Neural progenitor cell (in vitro differentiated cells): Measurements from ENCODE around the gene ITGBL1. TPM values are rescaled to one million over a fixed set of nuclear protein-coding genes. Genes with fewer than 3 reads are reported as not detected.

Source experiments
- DNase-seq: peaks from one replicate; pipeline ENCODE4 v3.0.0-alpha.2; 2016; ENCODE audit warnings: low spot score
- H2AFZ ChIP-seq: fragments of 200-600 bp; sonication (generic); replicated peaks from 2 replicates; pipeline ENCODE4 v1.6.1; 2016; ENCODE audit warnings: antibody characterized with exemption
- H3F3A ChIP-seq: fragments of 200-600 bp; sonication (generic); 2 replicates; pipeline ENCODE4 v1.6.1; 2016; ENCODE audit warnings: antibody characterized with exemption, low read depth
- H3K27ac ChIP-seq: fragments of 200-600 bp; sonication (generic); 2 replicates; pipeline ENCODE4 v1.5.1; 2016; ENCODE audit warnings: mild to moderate bottlenecking
- H3K27me3 ChIP-seq: fragments of 200-600 bp; sonication (generic); 2 replicates; pipeline ENCODE4 v1.6.1; 2016; ENCODE audit warnings: mild to moderate bottlenecking, moderate library complexity
- H3K36me3 ChIP-seq: fragments of 200-600 bp; sonication (generic); 2 replicates; pipeline ENCODE4 v1.5.1; 2016
- H3K4me1 ChIP-seq: fragments of 200-600 bp; sonication (generic); 2 replicates; pipeline ENCODE4 v1.6.1; 2016; ENCODE audit warnings: mixed run types
- H3K4me2 ChIP-seq: fragments of 200-600 bp; sonication (generic); 2 replicates; pipeline ENCODE4 v1.6.1; 2016
- H3K4me3 ChIP-seq: fragments of 200-600 bp; sonication (generic); 2 replicates; pipeline ENCODE4 v1.5.1; 2016
- H3K79me2 ChIP-seq: fragments of 200-600 bp; sonication (generic); 2 replicates; pipeline ENCODE4 v1.6.1; 2016; ENCODE audit warnings: low read depth
- H3K9ac ChIP-seq: fragments of 200-600 bp; sonication (generic); 2 replicates; pipeline ENCODE4 v1.6.1; 2016
- H3K9me3 ChIP-seq: fragments of 200-600 bp; sonication (generic); 2 replicates; pipeline ENCODE4 v1.5.1; 2016; ENCODE audit warnings: low read depth
- H4K20me1 ChIP-seq: fragments of 200-600 bp; sonication (generic); 2 replicates; pipeline ENCODE4 v1.6.1; 2016; ENCODE audit warnings: low read depth
- H3K27ac Mint-ChIP-seq: 3 replicates; pipeline ENCODE4 v1.8.0; 2021; ENCODE audit warnings: mixed read lengths
- H3K27me3 Mint-ChIP-seq: 2 replicates; pipeline ENCODE4 v1.8.0; 2022; ENCODE audit warnings: low read depth, mild to moderate bottlenecking, inconsistent platforms, moderate library complexity, mixed read lengths; ENCODE audit not compliant: insufficient read depth
- H3K36me3 Mint-ChIP-seq: 3 replicates; pipeline ENCODE4 v1.8.0; 2021; ENCODE audit warnings: mixed read lengths
- H3K4me1 Mint-ChIP-seq: 3 replicates; pipeline ENCODE4 v1.8.0; 2021; ENCODE audit warnings: mixed read lengths
- H3K4me3 Mint-ChIP-seq: 3 replicates; pipeline ENCODE4 v1.8.0; 2021; ENCODE audit warnings: mild to moderate bottlenecking, moderate library complexity, mixed read lengths
- H3K9me3 Mint-ChIP-seq: 3 replicates; pipeline ENCODE4 v1.8.0; 2020; ENCODE audit warnings: mixed read lengths
- EZH2 ChIP-seq: fragments of 200-600 bp; sonication (generic); IDR thresholded peaks from 2 replicates; pipeline ENCODE4 v1.6.1; 2017; ENCODE audit warnings: antibody characterized with exemption, mild to moderate bottlenecking, moderate library complexity
- EZH2phosphoT487 ChIP-seq: fragments of 200-600 bp; sonication (generic); IDR thresholded peaks from 2 replicates; pipeline ENCODE4 v1.6.1; 2017; ENCODE audit warnings: antibody characterized with exemption
- total RNA-seq: library from RNA; depleted of rRNA; stranded (reverse); fragments of >200 nt; gene quantifications from 2 replicates; pipeline ENCODE4 v1.2.3, GENCODE V29; 2015; ENCODE audit warnings: low replicate concordance
- TF ChIP-seq, protein P1 (sequence below): fragments of 200-600 bp; sonication (generic); IDR thresholded peaks from 2 replicates; pipeline ENCODE4 v1.5.1; 2017; ENCODE audit warnings: antibody characterized with exemption, mild to moderate bottlenecking

The ITGBL1 gene, protein sequence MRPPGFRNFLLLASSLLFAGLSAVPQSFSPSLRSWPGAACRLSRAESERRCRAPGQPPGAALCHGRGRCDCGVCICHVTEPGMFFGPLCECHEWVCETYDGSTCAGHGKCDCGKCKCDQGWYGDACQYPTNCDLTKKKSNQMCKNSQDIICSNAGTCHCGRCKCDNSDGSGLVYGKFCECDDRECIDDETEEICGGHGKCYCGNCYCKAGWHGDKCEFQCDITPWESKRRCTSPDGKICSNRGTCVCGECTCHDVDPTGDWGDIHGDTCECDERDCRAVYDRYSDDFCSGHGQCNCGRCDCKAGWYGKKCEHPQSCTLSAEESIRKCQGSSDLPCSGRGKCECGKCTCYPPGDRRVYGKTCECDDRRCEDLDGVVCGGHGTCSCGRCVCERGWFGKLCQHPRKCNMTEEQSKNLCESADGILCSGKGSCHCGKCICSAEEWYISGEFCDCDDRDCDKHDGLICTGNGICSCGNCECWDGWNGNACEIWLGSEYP
- not detected in 2 replicates for total RNA-seq

DNA sequence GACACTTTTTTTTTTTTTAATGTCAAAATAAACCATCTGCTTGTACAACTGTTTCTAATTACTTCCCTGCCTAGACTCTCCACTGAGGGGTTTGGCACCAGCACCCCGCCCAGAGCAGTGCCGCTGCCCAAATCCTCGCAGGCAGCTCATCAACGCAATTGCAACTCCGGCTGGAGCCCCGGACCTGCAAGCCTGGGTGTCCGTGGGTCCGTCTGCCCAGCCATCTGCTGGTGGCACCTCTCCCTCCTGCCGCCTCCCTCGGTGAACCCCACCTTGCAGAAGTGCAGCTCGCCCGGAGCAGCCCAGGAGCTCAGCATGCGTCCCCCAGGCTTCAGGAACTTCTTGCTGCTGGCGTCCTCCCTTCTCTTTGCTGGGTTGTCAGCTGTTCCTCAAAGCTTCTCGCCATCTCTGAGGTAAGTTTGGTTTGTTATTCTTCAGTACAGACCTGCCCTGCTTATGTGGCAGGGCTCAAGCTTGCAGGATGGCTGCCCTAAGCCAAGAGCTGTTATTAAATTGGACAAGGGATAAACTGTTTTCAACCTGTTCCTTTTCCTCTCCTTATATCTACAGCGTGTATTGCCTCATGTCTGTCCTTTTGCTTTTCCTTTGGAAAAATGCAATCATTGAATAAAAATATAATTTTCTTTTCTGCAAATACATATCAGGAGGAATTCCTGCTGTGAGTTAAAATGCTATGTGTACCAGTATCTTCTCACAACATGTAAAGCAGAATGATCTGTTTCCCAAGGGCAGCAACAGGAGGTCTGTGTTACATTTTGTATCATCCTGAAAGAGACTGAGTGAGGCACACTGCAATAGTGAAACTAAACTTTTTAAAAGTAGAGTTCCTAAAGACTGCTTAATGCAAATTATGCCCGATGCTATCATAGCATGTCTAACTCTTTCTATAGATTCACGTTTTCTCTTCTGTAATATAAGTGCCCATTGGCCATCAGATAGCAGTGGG lies at the start of gene ITGBL1:
Gene ITGBL1, plus strand, starts transcription at position 157 of the 967 bp plus-strand sequence. Its CDS starts 159 bp downstream, at position 316.
- H3K36me3 Mint-ChIP-seq: no peaks in the 10 kb centered on the region

DNA sequence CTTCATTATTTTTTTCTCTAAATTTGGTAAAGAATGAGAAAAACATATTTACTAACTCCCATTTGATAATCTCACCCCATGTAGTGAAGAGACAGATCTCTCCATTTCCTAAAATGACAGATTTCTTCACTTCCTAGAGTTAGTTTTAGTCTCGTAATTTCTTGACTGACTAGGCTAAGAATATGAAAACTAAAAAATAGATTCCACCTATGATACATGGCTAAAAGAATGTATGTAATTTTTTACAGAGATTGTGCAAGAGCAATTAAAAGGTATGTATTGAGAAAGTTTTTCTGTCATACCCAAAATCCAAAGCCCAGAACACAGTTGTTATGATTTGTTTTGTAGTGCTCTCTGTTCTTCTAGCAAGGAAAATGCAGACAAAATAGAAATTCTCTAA lies 45.7 kb upstream of the ITGBL1 start:
- Mint-ChIP-seq H3K36me3 (no peaks in the 10 kb centered on the region), H3K27me3 (peaks cover 3% of the 10 kb centered on the region), H3K9me3 (no peaks in the 10 kb centered on the region), H3K4me1 (peaks cover 4% of the 10 kb centered on the region), H3K4me3 (no peak overlapping the region), H3K27ac (no peak overlapping the region)
- Histone ChIP-seq H2AFZ (no peak overlapping the region), H3K4me2 (no peak overlapping the region), H3K27me3 (no peaks in the 10 kb centered on the region), H3K9me3 (no peaks in the 10 kb centered on the region), H3K4me1 (no peaks in the 10 kb centered on the region), H3K36me3 (no peaks in the 10 kb centered on the region), H3K27ac (no peak overlapping the region), H3K9ac (no peak overlapping the region), H3K4me3 (no peak overlapping the region), H3F3A (no peaks in the 10 kb centered on the region), H3K79me2 (no peaks in the 10 kb centered on the region), H4K20me1 (no peaks in the 10 kb centered on the region)
- no peak for DNase-seq
- no peak for TF ChIP-seq EZH2phosphoT487
- TF ChIP-seq, protein P1, sequence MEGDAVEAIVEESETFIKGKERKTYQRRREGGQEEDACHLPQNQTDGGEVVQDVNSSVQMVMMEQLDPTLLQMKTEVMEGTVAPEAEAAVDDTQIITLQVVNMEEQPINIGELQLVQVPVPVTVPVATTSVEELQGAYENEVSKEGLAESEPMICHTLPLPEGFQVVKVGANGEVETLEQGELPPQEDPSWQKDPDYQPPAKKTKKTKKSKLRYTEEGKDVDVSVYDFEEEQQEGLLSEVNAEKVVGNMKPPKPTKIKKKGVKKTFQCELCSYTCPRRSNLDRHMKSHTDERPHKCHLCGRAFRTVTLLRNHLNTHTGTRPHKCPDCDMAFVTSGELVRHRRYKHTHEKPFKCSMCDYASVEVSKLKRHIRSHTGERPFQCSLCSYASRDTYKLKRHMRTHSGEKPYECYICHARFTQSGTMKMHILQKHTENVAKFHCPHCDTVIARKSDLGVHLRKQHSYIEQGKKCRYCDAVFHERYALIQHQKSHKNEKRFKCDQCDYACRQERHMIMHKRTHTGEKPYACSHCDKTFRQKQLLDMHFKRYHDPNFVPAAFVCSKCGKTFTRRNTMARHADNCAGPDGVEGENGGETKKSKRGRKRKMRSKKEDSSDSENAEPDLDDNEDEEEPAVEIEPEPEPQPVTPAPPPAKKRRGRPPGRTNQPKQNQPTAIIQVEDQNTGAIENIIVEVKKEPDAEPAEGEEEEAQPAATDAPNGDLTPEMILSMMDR: no peak
- no peak for TF ChIP-seq EZH2

More for the DNA sequence above, at the start of gene ITGBL1:
- Histone ChIP-seq H3K9ac (no peak within 1 kb of the TSS), H3K4me2 (no peak within 1 kb of the TSS), H3K79me2 (no peaks in the 10 kb centered on the region), H3K36me3 (no peaks in the 10 kb centered on the region), H3K27ac (no peak within 1 kb of the TSS), H2AFZ (no peak within 1 kb of the TSS), H3K4me1 (no peaks in the 10 kb centered on the region), H3F3A (no peaks in the 10 kb centered on the region), H3K27me3 (no peaks in the 10 kb centered on the region), H3K9me3 (no peaks in the 10 kb centered on the region), H4K20me1 (no peaks in the 10 kb centered on the region), H3K4me3 (no peak within 1 kb of the TSS)
- TF ChIP-seq EZH2phosphoT487 (no peak), EZH2 (no peak)
- TF ChIP-seq, protein P1: no peak
- no peak for DNase-seq
- Mint-ChIP-seq H3K27me3 (no peaks in the 10 kb centered on the region), H3K27ac (no peak within 1 kb of the TSS), H3K4me3 (no peak within 1 kb of the TSS), H3K9me3 (no peaks in the 10 kb centered on the region), H3K4me1 (peaks cover 3% of the 10 kb centered on the region)

DNA sequence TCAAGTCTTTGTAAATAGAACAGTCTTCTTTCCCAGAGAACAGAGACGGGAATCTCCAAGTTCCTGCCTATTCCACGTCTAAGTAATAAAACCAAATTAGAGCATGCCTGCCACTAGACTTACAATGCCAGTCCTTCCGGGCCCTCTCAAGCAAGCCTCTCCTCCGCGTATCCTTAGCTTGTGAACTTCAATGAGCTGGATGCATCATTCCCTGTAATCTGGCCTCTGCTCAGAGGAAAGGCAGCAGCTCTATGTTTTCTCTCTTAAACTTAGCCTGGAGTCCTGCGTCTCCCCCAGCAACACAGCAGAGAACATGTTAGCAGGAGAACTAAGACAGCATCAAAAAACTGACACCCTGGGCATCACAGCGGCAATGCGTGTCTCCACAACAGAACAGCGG lies 44.3 kb upstream of the ITGBL1 start:
- Histone ChIP-seq H3K27ac (no peak overlapping the region), H3K9ac (no peak overlapping the region), H3K27me3 (no peaks in the 10 kb centered on the region), H3K4me2 (no peak overlapping the region), H3K79me2 (no peaks in the 10 kb centered on the region), H3F3A (no peaks in the 10 kb centered on the region), H3K4me1 (no peaks in the 10 kb centered on the region), H3K36me3 (no peaks in the 10 kb centered on the region), H4K20me1 (no peaks in the 10 kb centered on the region), H3K9me3 (no peaks in the 10 kb centered on the region), H2AFZ (no peak overlapping the region), H3K4me3 (no peak overlapping the region)
- Mint-ChIP-seq H3K4me1 (peaks cover 4% of the 10 kb centered on the region), H3K27ac (no peak overlapping the region), H3K4me3 (no peak overlapping the region), H3K27me3 (no peaks in the 10 kb centered on the region), H3K36me3 (no peaks in the 10 kb centered on the region), H3K9me3 (no peaks in the 10 kb centered on the region)
- no peak for DNase-seq
- TF ChIP-seq, protein P1: no peak
- no peak for TF ChIP-seq EZH2
- TF ChIP-seq EZH2phosphoT487: no peak
